NT2/D1 (cell line): ENCODE results near the gene TAS1R3.

Source experiments
- SUZ12 ChIP-seq: IDR thresholded peaks from 2 replicates; pipeline ENCODE4 v1.6.1; 2011; ENCODE audit not compliant: insufficient read length, insufficient read depth; ENCODE audit errors: extremely low read depth
- YY1 ChIP-seq: IDR thresholded peaks from 2 replicates; pipeline ENCODE4 v1.6.1; 2011; ENCODE audit not compliant: insufficient read length, insufficient read depth
- ZNF274 ChIP-seq: IDR thresholded peaks from 2 replicates; pipeline ENCODE4 v1.6.1; 2011; ENCODE audit warnings: mild to moderate bottlenecking, low read depth, low read length

DNA sequence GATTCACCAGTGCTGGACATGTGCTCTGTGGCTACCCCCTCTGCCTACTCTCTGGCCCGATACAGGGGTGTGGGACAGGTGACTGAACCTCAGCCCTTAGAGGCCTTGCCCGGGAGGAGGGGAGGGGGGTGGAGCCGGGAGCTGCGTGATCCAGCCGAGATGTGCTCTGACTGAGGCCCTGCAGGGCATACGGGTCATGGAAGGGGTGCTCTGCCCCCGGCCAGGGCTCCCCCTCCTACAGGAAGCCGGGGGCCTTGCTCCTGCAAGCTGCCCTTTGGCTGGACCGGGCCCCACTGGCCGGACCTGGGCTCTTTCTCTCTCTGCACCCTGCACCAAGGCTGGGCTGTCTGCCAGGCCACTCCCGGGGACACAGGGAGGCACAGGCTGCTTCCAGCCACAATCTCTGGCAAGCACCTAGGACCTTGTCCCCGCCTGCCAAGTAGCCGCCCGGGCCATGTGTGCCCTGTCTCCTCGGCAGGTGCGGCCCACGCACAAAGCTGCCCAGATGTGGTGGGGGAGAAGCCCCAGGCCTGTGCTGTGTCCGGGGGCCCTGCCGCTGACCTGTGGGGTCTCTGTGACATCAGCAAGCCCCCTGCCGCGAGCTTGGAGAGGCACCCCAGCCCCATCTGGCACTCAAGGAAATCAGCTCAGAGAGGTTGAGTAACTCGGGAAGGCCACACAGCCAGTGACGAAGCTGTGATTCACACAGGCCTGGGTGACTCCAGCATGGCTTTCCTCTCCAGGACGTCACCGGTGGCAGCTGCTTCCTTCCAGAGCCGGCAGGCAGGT lies 49.4 kb upstream of the TAS1R3 start:
- TF ChIP-seq ZNF274 (no peak), YY1 (no peak), SUZ12 (no peak)
